Liver (tissue), 3 donors: Measurements from ENCODE around the gene WLS.

ENCODE experiments used
- EGR1 ChIP-seq, 2 donors: IDR thresholded peaks; 2 replicates each; pipeline ENCODE4 v1.6.1; 2016 to 2018; ENCODE audit warnings: antibody characterized with exemption in 2 of 2, low read depth in 2 of 2
- HNF4A ChIP-seq, 2 donors: conservative IDR thresholded peaks; 2 replicates each; pipeline ENCODE4 v1.6.1; 2016; ENCODE audit warnings: antibody characterized with exemption in 2 of 2, mild to moderate bottlenecking in 2 of 2
- JUND ChIP-seq, 2 donors: IDR thresholded peaks; 2 replicates each; pipeline ENCODE4 v1.6.1; 2016; ENCODE audit warnings: antibody characterized with exemption in 2 of 2
- NR2F2 ChIP-seq: IDR thresholded peaks from 2 replicates; pipeline ENCODE4 v1.6.1; 2016; ENCODE audit warnings: antibody characterized with exemption
- RAD21 ChIP-seq, 2 donors: IDR thresholded peaks; 2 replicates each; pipeline ENCODE4 v1.6.1; 2016; ENCODE audit warnings: antibody characterized with exemption in 2 of 2, mild to moderate bottlenecking in 2 of 2
- TAF1 ChIP-seq: conservative IDR thresholded peaks from 2 replicates; pipeline ENCODE4 v1.6.1; 2016; ENCODE audit warnings: antibody characterized with exemption, mild to moderate bottlenecking
- TF ChIP-seq, protein P1 (sequence below): fragments of 150-350 bp; IDR thresholded peaks from 2 replicates; pipeline ENCODE4 v1.5.1; 2017; ENCODE audit warnings: improper control_type of control experiment, low read depth, low read length; ENCODE audit not compliant: missing input control
- TF ChIP-seq, protein P2 (sequence below): IDR thresholded peaks from 2 replicates; pipeline ENCODE4 v1.6.1; 2016; ENCODE audit warnings: antibody characterized with exemption
- TF ChIP-seq, protein P3 (sequence below): IDR thresholded peaks from 2 replicates; pipeline ENCODE4 v1.6.1; 2016; ENCODE audit warnings: antibody characterized with exemption, mild to moderate bottlenecking
- donor health status: healthy.
- donor health status: healthy.

DNA sequence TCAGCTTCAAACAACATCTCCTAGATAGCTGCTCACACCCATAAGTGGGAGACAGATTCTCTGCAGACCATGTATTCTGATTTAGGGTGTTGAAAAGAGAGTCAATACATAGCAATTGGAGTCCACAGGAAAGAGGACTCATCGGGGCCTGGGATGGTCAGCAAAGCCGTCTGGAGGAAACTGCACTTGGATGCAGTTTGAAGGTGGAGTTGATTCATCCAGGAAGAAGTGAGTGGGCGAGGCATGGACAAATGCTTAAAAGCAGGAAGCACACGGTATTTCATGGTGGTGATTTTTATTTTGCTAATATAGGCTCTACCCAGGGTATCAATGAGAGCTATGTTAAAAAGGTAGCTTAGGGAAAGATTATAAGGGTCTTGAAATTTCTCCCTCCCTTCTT, 145.1 kb downstream of the WLS start:
- TF ChIP-seq, protein P1, sequence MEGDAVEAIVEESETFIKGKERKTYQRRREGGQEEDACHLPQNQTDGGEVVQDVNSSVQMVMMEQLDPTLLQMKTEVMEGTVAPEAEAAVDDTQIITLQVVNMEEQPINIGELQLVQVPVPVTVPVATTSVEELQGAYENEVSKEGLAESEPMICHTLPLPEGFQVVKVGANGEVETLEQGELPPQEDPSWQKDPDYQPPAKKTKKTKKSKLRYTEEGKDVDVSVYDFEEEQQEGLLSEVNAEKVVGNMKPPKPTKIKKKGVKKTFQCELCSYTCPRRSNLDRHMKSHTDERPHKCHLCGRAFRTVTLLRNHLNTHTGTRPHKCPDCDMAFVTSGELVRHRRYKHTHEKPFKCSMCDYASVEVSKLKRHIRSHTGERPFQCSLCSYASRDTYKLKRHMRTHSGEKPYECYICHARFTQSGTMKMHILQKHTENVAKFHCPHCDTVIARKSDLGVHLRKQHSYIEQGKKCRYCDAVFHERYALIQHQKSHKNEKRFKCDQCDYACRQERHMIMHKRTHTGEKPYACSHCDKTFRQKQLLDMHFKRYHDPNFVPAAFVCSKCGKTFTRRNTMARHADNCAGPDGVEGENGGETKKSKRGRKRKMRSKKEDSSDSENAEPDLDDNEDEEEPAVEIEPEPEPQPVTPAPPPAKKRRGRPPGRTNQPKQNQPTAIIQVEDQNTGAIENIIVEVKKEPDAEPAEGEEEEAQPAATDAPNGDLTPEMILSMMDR = no peak
- TF ChIP-seq TAF1 (no peak), JUND (IDR thresholded peaks at IDR 0.05) (no peak), NR2F2 (no peak), EGR1 (IDR thresholded peaks at IDR 0.05; ENCODE audit: low read depth in 2 of 2) (no peak), RAD21 (IDR thresholded peaks at IDR 0.05) (no peak), HNF4A (conservative IDR thresholded peaks at IDR 0.05) (no peak)
- TF ChIP-seq, protein P2, sequence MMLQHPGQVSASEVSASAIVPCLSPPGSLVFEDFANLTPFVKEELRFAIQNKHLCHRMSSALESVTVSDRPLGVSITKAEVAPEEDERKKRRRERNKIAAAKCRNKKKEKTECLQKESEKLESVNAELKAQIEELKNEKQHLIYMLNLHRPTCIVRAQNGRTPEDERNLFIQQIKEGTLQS = no peak
- TF ChIP-seq, protein P3, sequence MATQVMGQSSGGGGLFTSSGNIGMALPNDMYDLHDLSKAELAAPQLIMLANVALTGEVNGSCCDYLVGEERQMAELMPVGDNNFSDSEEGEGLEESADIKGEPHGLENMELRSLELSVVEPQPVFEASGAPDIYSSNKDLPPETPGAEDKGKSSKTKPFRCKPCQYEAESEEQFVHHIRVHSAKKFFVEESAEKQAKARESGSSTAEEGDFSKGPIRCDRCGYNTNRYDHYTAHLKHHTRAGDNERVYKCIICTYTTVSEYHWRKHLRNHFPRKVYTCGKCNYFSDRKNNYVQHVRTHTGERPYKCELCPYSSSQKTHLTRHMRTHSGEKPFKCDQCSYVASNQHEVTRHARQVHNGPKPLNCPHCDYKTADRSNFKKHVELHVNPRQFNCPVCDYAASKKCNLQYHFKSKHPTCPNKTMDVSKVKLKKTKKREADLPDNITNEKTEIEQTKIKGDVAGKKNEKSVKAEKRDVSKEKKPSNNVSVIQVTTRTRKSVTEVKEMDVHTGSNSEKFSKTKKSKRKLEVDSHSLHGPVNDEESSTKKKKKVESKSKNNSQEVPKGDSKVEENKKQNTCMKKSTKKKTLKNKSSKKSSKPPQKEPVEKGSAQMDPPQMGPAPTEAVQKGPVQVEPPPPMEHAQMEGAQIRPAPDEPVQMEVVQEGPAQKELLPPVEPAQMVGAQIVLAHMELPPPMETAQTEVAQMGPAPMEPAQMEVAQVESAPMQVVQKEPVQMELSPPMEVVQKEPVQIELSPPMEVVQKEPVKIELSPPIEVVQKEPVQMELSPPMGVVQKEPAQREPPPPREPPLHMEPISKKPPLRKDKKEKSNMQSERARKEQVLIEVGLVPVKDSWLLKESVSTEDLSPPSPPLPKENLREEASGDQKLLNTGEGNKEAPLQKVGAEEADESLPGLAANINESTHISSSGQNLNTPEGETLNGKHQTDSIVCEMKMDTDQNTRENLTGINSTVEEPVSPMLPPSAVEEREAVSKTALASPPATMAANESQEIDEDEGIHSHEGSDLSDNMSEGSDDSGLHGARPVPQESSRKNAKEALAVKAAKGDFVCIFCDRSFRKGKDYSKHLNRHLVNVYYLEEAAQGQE = no peak
